A549 (cell line): ENCODE results near the gene UTP11.

Experiments
- CEBPB ChIP-seq, 2 experiments: fragments of >200 bp in 1 of 2; sonication (Bioruptor Twin) in 1 of 2; formaldehyde crosslinking in 1 of 2; IDR thresholded peaks; 2 replicates each; pipeline ENCODE4 v1.6.1; 2012 to 2016
- POLR2A ChIP-seq: IDR thresholded peaks from 2 replicates; pipeline ENCODE4 v1.6.1; 2012; ENCODE audit warnings: mild to moderate bottlenecking, low read length

DNA sequence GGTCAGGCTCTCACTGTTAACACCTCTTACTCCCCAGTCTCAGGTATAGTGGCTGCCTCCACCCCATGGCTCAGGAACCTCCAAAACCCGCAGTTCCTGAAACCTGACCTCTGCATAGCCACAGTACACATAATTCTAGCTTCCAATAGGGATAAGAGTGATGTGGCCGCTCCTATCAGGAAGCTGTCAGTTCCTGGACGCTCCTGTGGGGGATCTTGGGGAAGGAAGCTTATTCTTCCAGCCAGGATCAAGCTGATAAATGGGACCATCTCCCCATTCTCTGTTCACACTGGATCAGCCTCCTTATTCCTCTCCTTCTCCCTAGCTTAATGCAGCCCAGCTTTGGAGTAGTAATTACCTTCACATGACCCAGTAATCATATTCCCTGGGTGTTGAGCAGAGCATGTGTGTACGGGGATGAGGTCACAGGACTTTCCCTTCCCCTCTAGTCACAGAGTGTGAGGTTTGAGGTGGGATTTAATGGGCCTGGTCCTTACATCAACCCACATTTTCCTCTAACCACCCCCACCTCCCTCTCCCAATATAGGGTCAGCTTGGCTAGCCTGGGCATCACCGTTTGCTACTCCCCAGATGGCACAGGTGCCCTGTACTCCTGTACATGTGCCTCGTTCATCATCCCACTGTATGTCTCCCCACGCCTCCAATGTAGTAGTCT is 41.0 kb downstream of the UTP11 start:
- TF ChIP-seq CEBPB (IDR thresholded peaks at IDR 0.05) = no peak
- TF ChIP-seq POLR2A = no peak
